ENCODE results near the gene MAPK8. TPM values are rescaled to one million over a fixed set of nuclear protein-coding genes. Genes with fewer than 3 reads are reported as not detected.

The MAPK8 gene
- total RNA-seq, 1 experiment from 2014 or later: 29.7 TPM

DNA sequence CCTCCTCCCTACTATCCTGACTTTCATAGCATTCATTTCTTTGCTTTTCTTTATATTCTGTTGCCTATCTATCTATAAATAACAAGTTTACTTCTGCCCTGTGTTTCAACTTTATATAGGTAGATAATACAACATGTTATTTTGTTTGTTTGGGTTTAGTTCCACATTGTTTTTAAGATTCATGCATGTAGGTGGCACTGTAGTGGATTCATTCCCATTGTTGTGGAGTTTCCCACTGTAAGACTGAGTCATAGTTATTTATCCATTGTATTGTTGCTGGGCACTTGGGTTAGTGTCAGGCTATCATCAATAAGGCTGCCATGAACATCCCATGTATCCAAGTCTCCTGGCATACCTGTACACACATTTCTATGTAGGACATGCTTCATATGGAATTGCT, 170.7 kb downstream of the MAPK8 start:
- no peaks in the 10 kb centered on the region for H3K9me3 ChIP-seq (ENCODE audit: low read length)
- H3K27me3 ChIP-seq (ENCODE audit: low read length): no peaks in the 10 kb centered on the region
- H3K27ac ChIP-seq (ENCODE audit: low read length): no peak overlapping the region
- no peak overlapping the region for H3K4me3 ChIP-seq (ENCODE audit: low read length)
- H3K4me2 ChIP-seq (ENCODE audit: low read depth, low read length, poor library complexity, severe bottlenecking): no peak overlapping the region
- H3K79me2 ChIP-seq (ENCODE audit: low read length): no peaks in the 10 kb centered on the region
- H4K20me1 ChIP-seq (ENCODE audit: insufficient read depth, low read depth, low read length): no peaks in the 10 kb centered on the region
- no peaks in the 10 kb centered on the region for H3K36me3 ChIP-seq (ENCODE audit: insufficient read depth, low read length)
- peaks cover 9% of the 10 kb centered on the region for H3K4me1 ChIP-seq (ENCODE audit: low read length)
- H3K9ac ChIP-seq (ENCODE audit: low read length): no peak overlapping the region
- H3K9me2 ChIP-seq (replicated peaks; ENCODE audit: insufficient read depth, low read length): no peaks in the 10 kb centered on the region
- DNase-seq: no peak
- no peak overlapping the region for H2AFZ ChIP-seq (ENCODE audit: low read length)

DNA sequence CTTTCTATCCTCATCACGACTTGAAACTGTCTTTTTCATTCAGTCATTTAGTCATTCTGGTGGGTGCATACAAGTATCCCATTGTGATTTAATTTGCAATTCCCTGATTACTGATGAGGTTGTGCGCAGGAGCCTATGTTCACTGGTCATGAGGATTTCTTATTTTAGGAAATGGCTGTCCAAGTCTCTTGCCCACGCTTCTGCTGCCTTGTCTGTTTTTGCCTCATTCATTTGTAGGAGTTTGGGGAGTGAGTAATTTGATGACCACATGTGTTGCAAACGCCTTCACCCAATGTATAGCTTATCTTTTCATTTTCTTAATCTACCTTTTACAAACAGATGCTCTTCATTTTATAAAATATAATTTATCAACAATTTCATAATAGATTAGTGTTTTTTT, 171.1 kb downstream of the MAPK8 start:
- Histone ChIP-seq H4K20me1 (ENCODE audit: insufficient read depth, low read depth, low read length) (no peaks in the 10 kb centered on the region), H3K4me3 (ENCODE audit: low read length) (no peak overlapping the region), H3K4me2 (ENCODE audit: low read depth, low read length, poor library complexity, severe bottlenecking) (no peak overlapping the region), H3K79me2 (ENCODE audit: low read length) (no peaks in the 10 kb centered on the region), H3K4me1 (ENCODE audit: low read length) (peaks cover 9% of the 10 kb centered on the region), H3K27me3 (ENCODE audit: low read length) (no peaks in the 10 kb centered on the region), H3K9ac (ENCODE audit: low read length) (no peak overlapping the region), H3K36me3 (ENCODE audit: insufficient read depth, low read length) (no peaks in the 10 kb centered on the region), H3K9me3 (ENCODE audit: low read length) (no peaks in the 10 kb centered on the region), H2AFZ (ENCODE audit: low read length) (no peak overlapping the region), H3K27ac (ENCODE audit: low read length) (no peak overlapping the region), H3K9me2 (replicated peaks; ENCODE audit: insufficient read depth, low read length) (no peaks in the 10 kb centered on the region)
- no peak for DNase-seq

DNA sequence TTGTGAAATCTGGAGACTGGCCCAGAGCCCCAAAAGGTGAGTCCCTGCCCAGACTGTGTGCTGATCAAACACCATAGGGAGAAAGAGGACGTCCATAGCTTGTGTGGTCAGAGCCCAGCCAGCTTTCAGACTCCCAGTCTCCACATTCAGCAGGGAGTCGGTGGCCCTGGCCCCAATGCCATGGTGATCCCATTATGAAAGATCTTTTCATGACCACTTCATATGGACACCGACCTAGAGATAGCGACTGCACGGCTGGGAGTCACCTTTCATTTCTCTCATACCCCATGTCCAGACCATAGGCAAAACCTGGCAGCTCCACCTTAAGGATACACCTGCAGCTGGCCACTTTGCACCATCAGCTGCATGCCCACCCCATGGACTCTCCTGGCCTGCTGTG, 172.0 kb downstream of the MAPK8 start:
- H3K27ac ChIP-seq (ENCODE audit: low read length): no peak overlapping the region
- DNase-seq: no peak
- H3K79me2 ChIP-seq (ENCODE audit: low read length): no peaks in the 10 kb centered on the region
- no peaks in the 10 kb centered on the region for H3K36me3 ChIP-seq (ENCODE audit: insufficient read depth, low read length)
- no peak overlapping the region for H3K4me2 ChIP-seq (ENCODE audit: low read depth, low read length, poor library complexity, severe bottlenecking)
- no peaks in the 10 kb centered on the region for H3K9me2 ChIP-seq (replicated peaks; ENCODE audit: insufficient read depth, low read length)
- no peak overlapping the region for H3K9ac ChIP-seq (ENCODE audit: low read length)
- H4K20me1 ChIP-seq (ENCODE audit: insufficient read depth, low read depth, low read length): no peaks in the 10 kb centered on the region
- H3K4me3 ChIP-seq (ENCODE audit: low read length): no peak overlapping the region
- H2AFZ ChIP-seq (ENCODE audit: low read length): no peak overlapping the region
- H3K4me1 ChIP-seq (ENCODE audit: low read length): peaks cover 9% of the 10 kb centered on the region
- no peaks in the 10 kb centered on the region for H3K27me3 ChIP-seq (ENCODE audit: low read length)
- H3K9me3 ChIP-seq (ENCODE audit: low read length): no peaks in the 10 kb centered on the region

DNA sequence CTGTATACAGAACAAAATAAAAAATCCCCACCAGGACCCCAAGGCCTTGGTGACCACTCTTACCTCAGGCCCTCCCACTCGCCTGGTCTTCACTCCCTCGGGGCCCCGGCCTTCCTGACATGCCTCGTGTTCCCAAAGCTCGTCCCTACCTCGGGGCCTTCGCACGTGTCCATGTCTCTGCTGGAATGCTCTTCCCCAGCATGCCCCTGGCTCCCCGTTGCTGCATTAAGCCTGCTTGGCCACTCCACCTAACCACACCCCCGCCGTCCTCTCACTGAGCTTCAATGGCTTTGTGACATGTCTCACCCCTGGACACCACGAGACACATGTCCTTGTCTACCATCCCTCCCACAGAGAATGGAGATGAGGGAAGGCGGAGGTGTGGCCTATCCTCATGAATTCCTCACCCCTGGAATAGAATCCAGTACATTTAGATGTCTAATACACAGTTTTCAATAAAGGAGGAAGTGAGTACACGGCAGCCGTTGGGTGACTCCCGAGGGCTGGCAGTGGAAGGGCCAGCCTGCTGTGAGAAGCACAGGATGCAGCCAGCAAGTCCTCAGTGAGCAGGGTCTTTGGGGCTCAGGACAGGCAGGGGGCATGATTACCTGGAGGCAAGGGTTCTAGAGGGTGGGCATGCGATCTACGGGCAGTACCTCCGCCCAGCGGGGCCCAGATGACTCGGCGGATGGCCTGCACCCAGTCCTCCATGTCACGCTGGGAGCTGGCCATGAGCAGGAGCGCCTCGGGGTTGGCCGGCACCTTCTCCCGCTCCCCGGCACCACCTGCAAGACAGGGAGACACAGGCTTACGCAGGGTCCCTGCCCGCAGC, 172.7 kb downstream of the MAPK8 start:
- no peak overlapping the region for H2AFZ ChIP-seq (ENCODE audit: low read length)
- no peaks in the 10 kb centered on the region for H3K9me3 ChIP-seq (ENCODE audit: low read length)
- H3K9ac ChIP-seq (ENCODE audit: low read length): no peak overlapping the region
- no peak overlapping the region for H3K4me3 ChIP-seq (ENCODE audit: low read length)
- no peaks in the 10 kb centered on the region for H3K27me3 ChIP-seq (ENCODE audit: low read length)
- no peak overlapping the region for H3K27ac ChIP-seq (ENCODE audit: low read length)
- no peaks in the 10 kb centered on the region for H4K20me1 ChIP-seq (ENCODE audit: insufficient read depth, low read depth, low read length)
- no peaks in the 10 kb centered on the region for H3K36me3 ChIP-seq (ENCODE audit: insufficient read depth, low read length)
- no peak overlapping the region for H3K4me2 ChIP-seq (ENCODE audit: low read depth, low read length, poor library complexity, severe bottlenecking)
- H3K4me1 ChIP-seq (ENCODE audit: low read length): peaks cover 9% of the 10 kb centered on the region
- no peak for DNase-seq
- H3K79me2 ChIP-seq (ENCODE audit: low read length): no peaks in the 10 kb centered on the region
- H3K9me2 ChIP-seq (replicated peaks; ENCODE audit: insufficient read depth, low read length): no peaks in the 10 kb centered on the region

DNA sequence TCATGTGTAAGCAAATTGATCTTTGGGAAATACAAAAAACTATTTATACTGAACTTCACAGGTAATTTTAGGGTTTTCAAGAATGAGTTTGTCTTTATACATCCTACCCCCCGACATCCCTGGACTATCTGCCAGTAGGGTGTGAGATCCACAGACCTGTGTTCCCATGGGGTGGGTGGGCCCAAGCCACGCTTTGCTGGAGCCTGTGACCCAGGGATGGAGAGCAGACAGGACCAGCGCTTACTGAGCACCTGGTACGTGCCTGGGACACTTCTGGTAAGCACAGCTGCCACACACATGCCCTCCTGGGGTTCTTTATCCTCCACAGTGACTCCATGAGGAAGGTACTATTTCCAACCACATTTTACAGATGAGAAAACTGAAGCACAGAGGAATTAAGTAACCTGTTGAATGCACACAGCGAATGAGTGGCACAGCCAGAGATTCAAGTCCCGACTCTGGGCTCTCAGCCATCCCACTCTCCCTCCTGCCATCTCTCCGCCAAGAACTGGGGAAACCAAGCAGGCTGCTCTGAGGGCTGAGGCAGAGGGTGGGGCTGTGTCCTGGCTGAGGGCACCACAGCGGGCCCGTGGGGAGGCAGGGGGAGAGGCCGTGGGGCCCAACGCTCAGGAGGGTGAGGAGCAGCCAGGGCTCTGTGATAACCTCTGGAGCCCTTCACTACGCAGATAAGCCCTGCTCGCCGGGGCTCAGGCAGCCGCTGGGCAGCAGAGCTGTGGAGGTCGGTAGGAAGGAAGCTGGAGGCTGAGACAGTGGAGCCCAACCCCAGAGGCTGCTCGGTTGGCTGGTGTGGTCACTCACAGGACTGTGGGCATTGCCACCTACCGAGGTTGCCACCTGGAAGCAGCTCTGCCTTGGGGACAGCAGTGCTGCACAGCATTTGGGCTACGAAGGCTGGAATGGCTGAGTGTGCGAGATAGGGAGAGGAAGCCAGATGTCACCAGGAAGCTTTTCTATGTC, 174.2 kb downstream of the MAPK8 start:
- H4K20me1 ChIP-seq (ENCODE audit: insufficient read depth, low read depth, low read length): no peaks in the 10 kb centered on the region
- H3K9me3 ChIP-seq (ENCODE audit: low read length): no peaks in the 10 kb centered on the region
- H3K36me3 ChIP-seq (ENCODE audit: insufficient read depth, low read length): no peaks in the 10 kb centered on the region
- H3K4me1 ChIP-seq (ENCODE audit: low read length): peaks cover 9% of the 10 kb centered on the region
- no peak overlapping the region for H3K9ac ChIP-seq (ENCODE audit: low read length)
- no peak overlapping the region for H3K4me3 ChIP-seq (ENCODE audit: low read length)
- no peak overlapping the region for H2AFZ ChIP-seq (ENCODE audit: low read length)
- H3K4me2 ChIP-seq (ENCODE audit: low read depth, low read length, poor library complexity, severe bottlenecking): no peak overlapping the region
- H3K79me2 ChIP-seq (ENCODE audit: low read length): no peaks in the 10 kb centered on the region
- no peaks in the 10 kb centered on the region for H3K9me2 ChIP-seq (replicated peaks; ENCODE audit: insufficient read depth, low read length)
- H3K27ac ChIP-seq (ENCODE audit: low read length): no peak overlapping the region
- no peaks in the 10 kb centered on the region for H3K27me3 ChIP-seq (ENCODE audit: low read length)
- no peak for DNase-seq

DNA sequence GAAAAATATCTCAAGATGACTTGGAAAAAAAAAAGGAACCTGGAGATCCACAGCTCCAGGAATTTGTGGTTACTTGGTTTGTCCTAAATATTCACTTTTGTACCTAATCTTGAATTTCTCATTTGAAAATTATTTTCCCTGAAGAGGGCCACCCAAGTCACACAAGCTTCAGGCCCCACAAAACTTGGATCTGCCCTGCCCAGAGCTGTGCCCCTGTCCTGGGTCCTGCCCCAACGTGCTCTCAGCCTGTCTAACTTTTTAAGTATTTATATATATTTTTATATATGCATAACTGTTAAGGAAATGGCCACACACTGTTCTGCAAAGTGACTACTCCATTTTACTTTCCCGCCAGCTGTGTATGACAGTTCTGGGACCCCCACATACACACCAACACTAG, 174.9 kb downstream of the MAPK8 start:
- Histone ChIP-seq H3K36me3 (ENCODE audit: insufficient read depth, low read length) (no peaks in the 10 kb centered on the region), H3K4me3 (ENCODE audit: low read length) (no peak overlapping the region), H3K4me1 (ENCODE audit: low read length) (peaks cover 3% of the 10 kb centered on the region), H3K9me2 (replicated peaks; ENCODE audit: insufficient read depth, low read length) (no peaks in the 10 kb centered on the region), H3K79me2 (ENCODE audit: low read length) (no peaks in the 10 kb centered on the region), H3K27ac (ENCODE audit: low read length) (no peak overlapping the region), H2AFZ (ENCODE audit: low read length) (no peak overlapping the region), H3K9me3 (ENCODE audit: low read length) (no peaks in the 10 kb centered on the region), H3K9ac (ENCODE audit: low read length) (no peak overlapping the region), H4K20me1 (ENCODE audit: insufficient read depth, low read depth, low read length) (no peaks in the 10 kb centered on the region), H3K27me3 (ENCODE audit: low read length) (no peaks in the 10 kb centered on the region), H3K4me2 (ENCODE audit: low read depth, low read length, poor library complexity, severe bottlenecking) (no peak overlapping the region)
- DNase-seq: no peak

DNA sequence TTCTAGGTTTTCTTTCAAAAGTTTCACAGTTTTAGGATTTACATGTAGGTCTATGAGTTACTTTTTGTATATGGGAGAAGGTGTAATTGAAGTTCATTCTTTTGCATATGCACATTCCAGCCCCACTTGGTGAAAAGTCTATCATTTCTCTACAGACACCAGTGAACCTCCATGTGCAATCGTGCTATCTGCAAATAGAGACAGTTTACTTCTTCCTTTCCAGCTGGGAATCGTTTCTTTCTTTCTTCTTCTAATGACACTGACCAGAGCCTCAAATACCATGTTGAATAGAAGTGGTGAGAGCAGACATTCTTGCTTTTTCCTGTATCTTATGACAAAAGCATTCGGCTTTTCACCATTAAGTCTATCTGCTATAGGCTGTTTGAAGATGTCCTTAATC, 175.7 kb downstream of the MAPK8 start:
- Histone ChIP-seq H3K27me3 (ENCODE audit: low read length) (no peaks in the 10 kb centered on the region), H3K4me3 (ENCODE audit: low read length) (no peak overlapping the region), H3K79me2 (ENCODE audit: low read length) (no peaks in the 10 kb centered on the region), H3K9me3 (ENCODE audit: low read length) (no peaks in the 10 kb centered on the region), H3K36me3 (ENCODE audit: insufficient read depth, low read length) (no peaks in the 10 kb centered on the region), H2AFZ (ENCODE audit: low read length) (no peak overlapping the region), H4K20me1 (ENCODE audit: insufficient read depth, low read depth, low read length) (no peaks in the 10 kb centered on the region), H3K4me1 (ENCODE audit: low read length) (no peaks in the 10 kb centered on the region), H3K4me2 (ENCODE audit: low read depth, low read length, poor library complexity, severe bottlenecking) (no peak overlapping the region), H3K27ac (ENCODE audit: low read length) (no peak overlapping the region), H3K9ac (ENCODE audit: low read length) (no peak overlapping the region), H3K9me2 (replicated peaks; ENCODE audit: insufficient read depth, low read length) (no peaks in the 10 kb centered on the region)
- DNase-seq: no peak

DNA sequence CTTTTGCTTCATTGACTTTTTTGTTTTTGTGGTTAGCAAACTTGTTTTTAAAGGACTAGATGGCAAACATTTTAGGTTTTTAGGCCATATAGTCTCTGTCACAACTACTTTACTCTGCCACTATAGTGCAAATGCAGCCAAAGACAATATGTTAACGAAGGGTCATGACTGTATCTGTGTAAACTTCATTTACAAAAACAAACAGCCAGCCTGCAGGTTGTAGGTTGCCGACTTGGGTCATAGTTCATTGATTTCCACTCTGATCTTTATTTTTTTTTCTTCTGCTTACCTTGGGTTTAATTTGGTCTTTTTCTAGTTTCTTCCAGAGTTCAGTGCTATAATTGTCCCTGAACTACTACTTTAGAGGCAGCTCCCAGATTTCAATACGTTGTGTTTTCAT, 178.4 kb downstream of the MAPK8 start:
- no peak overlapping the region for H3K9ac ChIP-seq (ENCODE audit: low read length)
- H3K4me1 ChIP-seq (ENCODE audit: low read length): no peaks in the 10 kb centered on the region
- no peaks in the 10 kb centered on the region for H3K36me3 ChIP-seq (ENCODE audit: insufficient read depth, low read length)
- no peaks in the 10 kb centered on the region for H3K79me2 ChIP-seq (ENCODE audit: low read length)
- H3K9me3 ChIP-seq (ENCODE audit: low read length): no peaks in the 10 kb centered on the region
- no peak for DNase-seq
- no peak overlapping the region for H3K4me2 ChIP-seq (ENCODE audit: low read depth, low read length, poor library complexity, severe bottlenecking)
- H3K27ac ChIP-seq (ENCODE audit: low read length): no peak overlapping the region
- H3K4me3 ChIP-seq (ENCODE audit: low read length): no peak overlapping the region
- no peaks in the 10 kb centered on the region for H3K9me2 ChIP-seq (replicated peaks; ENCODE audit: insufficient read depth, low read length)
- H3K27me3 ChIP-seq (ENCODE audit: low read length): no peaks in the 10 kb centered on the region
- H2AFZ ChIP-seq (ENCODE audit: low read length): no peak overlapping the region
- no peaks in the 10 kb centered on the region for H4K20me1 ChIP-seq (ENCODE audit: insufficient read depth, low read depth, low read length)

All from Karpas-422 (cell line).